GM19043 (cell line): ENCODE results near the gene RHOF.
"Not testable (repeated sequence)": the region's sequence is repeated elsewhere in the genome, so short reads cannot be mapped to it uniquely, and the experiment has no call there.

Source experiments
- ATAC-seq: cut with Tn5 transposase; IDR thresholded peaks from one replicate; pipeline ENCODE4 v1.9.1; 2021; ENCODE audit warnings: low read depth; ENCODE audit not compliant: unreplicated experiment

RHOF gene

GRCh38 chr12:121778567-121779421 lies 14.7 kb downstream of the RHOF start:
- ATAC-seq: no peak

- ATAC-seq: no peak
Observed at GRCh38 chr12:121776190-121777098, 17.0 kb downstream of the RHOF start.

DNA sequence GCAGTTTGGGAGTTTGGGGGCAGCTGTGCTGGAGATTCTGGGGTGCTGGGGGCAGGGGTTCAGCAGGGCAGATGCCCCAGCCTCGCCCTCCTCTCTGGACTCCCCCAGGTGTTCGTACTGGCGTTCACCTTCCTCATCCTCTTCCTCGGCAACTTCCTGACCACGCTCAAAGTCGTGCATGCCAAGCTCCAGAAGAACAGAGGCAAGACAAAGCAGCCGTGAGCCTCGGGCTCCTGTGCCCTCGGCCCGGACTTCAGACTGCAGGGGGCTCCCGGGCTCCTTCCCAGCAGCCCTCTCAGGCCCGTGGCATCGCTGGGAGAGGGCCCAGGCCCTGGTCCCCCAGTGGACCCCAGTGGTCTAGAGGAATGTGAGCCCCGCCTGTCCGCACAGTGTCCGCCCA lies 18.0 kb downstream of the RHOF start:
- no peak for ATAC-seq

GRCh38 chr12:121774968-121775474 lies 18.5 kb downstream of the RHOF start:
- ATAC-seq: no peak

DNA sequence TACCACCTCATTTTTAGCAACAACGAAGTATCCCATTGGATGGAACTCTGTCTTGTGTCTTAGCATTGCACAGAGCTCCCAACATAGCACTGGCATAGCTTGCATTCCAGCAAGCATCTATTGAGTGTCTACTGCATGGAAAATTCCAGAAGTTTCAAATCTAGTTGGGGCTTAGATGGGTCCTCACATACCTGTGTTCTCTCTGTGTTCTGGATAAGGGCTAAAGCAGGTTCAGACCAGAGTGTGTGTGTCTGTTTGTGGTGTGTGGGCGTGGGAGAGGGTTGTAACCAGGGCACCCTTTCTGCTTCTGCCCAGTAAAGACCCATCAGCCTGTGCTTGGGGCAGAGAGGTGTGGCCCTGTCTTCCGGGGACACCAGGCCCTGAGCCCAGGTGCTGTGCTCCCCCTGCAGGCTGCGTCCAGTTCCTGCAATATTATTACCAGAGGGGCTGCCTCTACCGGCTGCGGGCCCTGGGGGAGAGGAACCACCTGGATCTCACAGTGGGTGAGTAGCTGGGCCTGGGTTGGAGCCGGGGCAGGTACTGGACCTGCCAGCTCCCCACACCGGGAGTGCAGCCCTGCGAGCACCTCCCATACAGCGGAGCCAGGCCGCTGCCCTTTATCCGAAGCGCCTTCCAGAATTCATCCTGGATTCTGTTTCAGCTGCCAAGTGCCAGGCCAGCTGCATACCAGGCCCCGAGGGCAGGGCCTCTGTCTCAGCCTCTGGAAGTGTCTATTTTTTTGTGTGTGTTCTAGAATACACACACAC lies 20.3 kb downstream of the RHOF start:
- peak; percentile 90 for ATAC-seq

GRCh38 chr12:121770813-121771625 lies 22.5 kb downstream of the RHOF start:
- ATAC-seq: no peak

DNA sequence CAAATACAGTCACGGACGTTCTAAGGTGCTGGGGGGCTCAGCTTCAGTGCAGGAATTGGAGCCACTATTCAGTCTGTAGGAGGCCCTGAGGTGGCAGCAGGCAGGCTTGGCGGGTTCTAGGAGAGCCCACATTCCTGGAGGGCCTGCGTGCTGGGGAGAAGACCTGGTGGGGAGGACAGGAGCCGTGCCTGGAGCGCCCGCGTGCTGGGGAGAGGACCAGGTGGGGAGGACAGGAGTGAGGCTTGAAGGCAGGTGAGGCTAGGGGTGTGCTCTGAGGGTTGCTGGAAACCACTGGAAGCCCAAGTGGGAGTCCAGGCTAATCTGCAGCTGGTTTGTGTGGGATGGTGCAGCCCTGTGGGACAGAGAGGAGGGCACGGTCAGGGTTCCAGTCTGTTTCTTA lies 23.1 kb downstream of the RHOF start:
- ATAC-seq: no peak

DNA sequence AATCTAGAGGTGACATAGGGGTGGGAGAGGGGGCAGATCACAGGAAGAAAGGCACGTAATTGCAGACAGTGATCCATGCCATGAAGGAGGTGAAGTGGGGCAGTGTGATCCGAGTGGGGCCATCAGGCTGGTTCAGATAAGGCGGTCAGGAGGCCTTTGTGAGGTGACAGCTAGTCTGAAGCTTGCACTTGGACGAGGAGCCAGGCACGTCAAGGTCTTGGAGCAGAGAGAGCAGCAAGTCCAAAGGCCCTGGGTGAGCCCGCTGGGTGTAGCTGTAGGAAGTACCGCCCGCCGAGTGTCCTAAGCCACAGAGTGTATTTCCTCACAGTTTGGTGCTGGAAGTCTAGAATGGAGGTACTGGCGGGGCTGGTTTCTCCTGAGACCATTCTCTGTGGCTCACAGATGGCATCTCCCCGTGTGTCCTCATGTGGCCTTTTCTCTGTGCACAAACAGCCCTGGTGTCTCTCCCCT lies 23.6 kb downstream of the RHOF start:
- ATAC-seq: no peak

DNA sequence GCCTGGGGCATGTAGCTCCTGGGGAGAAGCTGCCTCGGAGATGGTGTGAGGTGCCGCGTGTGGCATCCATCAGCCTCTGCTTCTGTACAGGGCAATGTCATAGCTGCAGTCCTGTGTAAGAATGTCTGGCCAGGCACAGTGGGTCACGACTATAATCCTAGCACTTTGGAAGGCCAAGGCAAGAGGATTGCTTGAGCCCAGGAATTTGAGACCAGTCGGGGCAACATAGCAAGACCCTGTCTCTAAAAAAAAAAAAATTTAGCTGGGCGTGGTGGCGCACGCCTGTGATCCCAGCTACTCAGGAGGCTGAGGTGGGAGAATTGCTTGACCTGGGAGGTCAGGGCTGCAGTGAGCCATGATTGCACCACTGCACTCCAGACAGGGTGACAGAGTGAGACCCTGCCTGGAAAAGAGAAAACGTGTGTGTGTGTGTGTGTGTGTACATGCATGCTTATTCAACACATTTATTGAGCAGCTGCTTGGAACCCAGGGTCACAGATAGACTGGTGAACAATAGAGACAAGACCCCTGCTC lies 24.1 kb downstream of the RHOF start:
- ATAC-seq: no peak

GRCh38 chr12:121767525-121768016 lies 25.9 kb downstream of the RHOF start:
- no peak for ATAC-seq

DNA sequence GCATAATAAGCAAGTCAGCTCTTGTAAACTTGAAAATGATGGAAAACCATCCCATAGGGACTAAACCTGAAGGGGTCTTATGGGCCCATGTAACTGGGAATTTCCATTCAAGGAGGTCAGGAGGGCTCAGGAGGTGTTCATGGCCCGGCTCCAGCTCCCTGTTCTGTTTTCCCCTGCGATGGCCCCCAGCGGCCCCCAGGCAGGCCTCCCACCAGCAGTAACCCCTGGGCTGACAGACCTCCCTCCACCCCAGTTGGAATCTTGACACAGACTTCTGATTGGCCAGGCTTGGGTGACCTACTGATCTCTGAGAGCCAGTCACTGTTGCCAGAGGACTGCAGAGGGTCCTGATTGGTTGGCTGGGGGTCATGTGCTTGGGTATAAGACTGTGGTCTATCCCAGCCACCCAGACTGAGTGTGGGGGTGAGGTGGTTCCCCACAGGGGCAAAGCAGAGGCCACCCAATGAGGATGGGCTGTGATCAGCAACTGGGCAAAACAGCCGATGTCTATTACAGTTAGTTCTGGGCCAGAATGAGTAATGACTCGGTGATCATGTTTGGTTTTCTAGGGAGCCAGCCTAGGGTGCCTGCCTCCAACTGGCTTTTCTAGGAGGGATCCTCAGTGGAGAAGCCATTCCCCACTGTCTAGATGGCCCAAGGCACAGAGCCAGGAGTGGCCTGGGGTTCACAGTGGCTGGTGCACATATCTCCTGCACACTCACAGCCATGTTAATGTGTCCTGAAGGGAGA lies 27.0 kb downstream of the RHOF start:
- ATAC-seq: no peak

- no peak for ATAC-seq
Observed at GRCh38 chr12:121765573-121765972, 27.9 kb downstream of the RHOF start.

GRCh38 chr12:121764808-121765207 lies 28.7 kb downstream of the RHOF start:
- no peak for ATAC-seq

DNA sequence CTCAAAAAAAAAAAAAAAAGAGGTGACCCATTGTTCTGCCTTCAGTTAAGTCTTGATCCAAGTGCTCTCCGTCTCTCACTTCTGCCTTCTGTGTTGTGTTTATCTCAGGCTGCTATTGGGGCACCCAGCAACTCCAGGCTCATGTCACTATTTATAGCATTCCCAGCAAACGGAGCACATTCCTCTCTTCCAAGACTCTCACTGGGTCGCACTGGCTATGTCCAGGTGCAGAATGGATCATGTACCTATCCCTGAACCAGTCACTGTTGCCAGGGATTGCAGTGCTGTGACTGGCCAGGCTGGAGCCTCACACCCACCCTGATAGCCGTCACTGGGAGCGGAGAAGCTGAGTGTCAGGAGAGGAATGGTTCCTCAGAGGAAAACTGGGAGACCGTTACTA lies 31.2 kb downstream of the RHOF start:
- no peak for ATAC-seq

GRCh38 chr12:121758536-121758935 lies 35.0 kb downstream of the RHOF start:
- not testable (repeated sequence) for ATAC-seq

GRCh38 chr12:121755591-121755990 lies 37.9 kb downstream of the RHOF start:
- ATAC-seq: no peak

- ATAC-seq: no peak
Observed at GRCh38 chr12:121754836-121755235, 38.7 kb downstream of the RHOF start.

GRCh38 chr12:121753844-121754264 lies 39.6 kb downstream of the RHOF start:
- ATAC-seq: no peak
